ENCODE data around the gene LGR6. TPM values are rescaled to one million over a fixed set of nuclear protein-coding genes. Genes with fewer than 3 reads are reported as not detected.

Gene LGR6
- total and polyA plus RNA-seq, 2 experiments from 2014 or later, result 0.66 to 0.89 TPM

- no peak for TF ChIP-seq ZNF462 (CRISPR knock-in tag; IDR thresholded peaks at IDR 0.05)
- no peak for TF ChIP-seq JUNB (IDR thresholded peaks at IDR 0.05; ENCODE audit: unreplicated experiment)
- no peak for TF ChIP-seq EZH2phosphoT487 (IDR thresholded peaks at IDR 0.05; ENCODE audit: unreplicated experiment)
- no peak for TF ChIP-seq ZNF114 (CRISPR knock-in tag; IDR thresholded peaks at IDR 0.05)
- no peak for TF ChIP-seq ZNF331 (CRISPR knock-in tag; IDR thresholded peaks at IDR 0.05; ENCODE audit: low read depth)
- no peak for TF ChIP-seq NANOG (IDR thresholded peaks at IDR 0.05; ENCODE audit: borderline replicate concordance)
- TF ChIP-seq ETS1 (IDR thresholded peaks at IDR 0.05), result no peak
- no peak for TF ChIP-seq CREB1 (CRISPR knock-in tag; IDR thresholded peaks at IDR 0.05; ENCODE audit: low read depth)
- no peak for TF ChIP-seq EZH2 (IDR thresholded peaks at IDR 0.05; ENCODE audit: low read depth, unreplicated experiment)
- no peak for TF ChIP-seq STAT1 (IDR thresholded peaks at IDR 0.05; ENCODE audit: unreplicated experiment)
These were observed 55.3 kb downstream of the LGR6 start (continued) for GRCh38 chr1:202248861-202249260.

GRCh38 chr1:202249436-202249835 is 55.8 kb downstream of the LGR6 start:
- Histone ChIP-seq H3F3A (replicated peaks; ENCODE audit: low read depth) (no peaks in the 10 kb centered on the region), H3K79me2 (replicated peaks; ENCODE audit: insufficient read depth) (no peaks in the 10 kb centered on the region), H3K4me2 (no peak overlapping the region), H3K4me1 (ENCODE audit: insufficient read depth) (peaks cover 8% of the 10 kb centered on the region), H3K4me3 (no peak overlapping the region), H3K27ac (ENCODE audit: low read depth) (no peak overlapping the region), H3K27me3 (ENCODE audit: insufficient read depth) (no peaks in the 10 kb centered on the region), H2AFZ (no peak overlapping the region), H3K9me2 (ENCODE audit: insufficient read depth) (no peaks in the 10 kb centered on the region), H3K36me3 (ENCODE audit: insufficient read depth) (no peaks in the 10 kb centered on the region), H4K20me1 (replicated peaks; ENCODE audit: insufficient read depth) (no peaks in the 10 kb centered on the region)
- DNase-seq (ENCODE audit: low spot score) (no peak), ATAC-seq (no peak)
- Mint-ChIP-seq H3K9me3 (no peaks in the 10 kb centered on the region), H3K4me1 (peaks cover 25% of the 10 kb centered on the region), H3K36me3 (ENCODE audit: low read depth) (no peaks in the 10 kb centered on the region), H3K4me3 (no peak overlapping the region), H3K27ac (no peak overlapping the region), H3K27me3 (ENCODE audit: insufficient read depth, low read depth, poor library complexity) (peaks cover 7% of the 10 kb centered on the region)
- TF ChIP-seq CREB1 (CRISPR knock-in tag; IDR thresholded peaks at IDR 0.05; ENCODE audit: low read depth) (no peak), POLR2AphosphoS5 (IDR thresholded peaks at IDR 0.05; ENCODE audit: low read depth) (no peak), ZNF114 (CRISPR knock-in tag; IDR thresholded peaks at IDR 0.05) (no peak), ETS1 (IDR thresholded peaks at IDR 0.05) (no peak)

Measured in GM23338 (cell line).